Activated CD4-positive, alpha-beta T cell treated with anti-CD3 and anti-CD28 coated beads, Interleukin-2, amount 10 ng/mL, durations not matched to agents 24 days and 14 days (primary cell): ENCODE measurements around the gene OR52E5. TPM values are rescaled to one million over a fixed set of nuclear protein-coding genes. Genes with fewer than 3 reads are reported as not detected.

ENCODE experiments used
- total RNA-seq: library from RNA; stranded (reverse); gene quantifications from 2 replicates; pipeline ENCODE4 v1.2.3, GENCODE V29; 2022

OR52E5 gene
- total RNA-seq, 1 donor from 2014 or later = not detected

Other genes with a start within 250 kb of the OR52E5 start
- gene TRIM5, start 208.1 kb upstream of the OR52E5 start, total RNA-seq = 9.3 and 9.7 TPM in 2 replicates
- 104 and 107 TPM in 2 replicates for gene TRIM22, start 203.4 kb upstream of the OR52E5 start, total RNA-seq
- 0.16 TPM in 1 of 2 replicates, not detected in the other for gene OR56B1, start 156.8 kb upstream of the OR52E5 start, total RNA-seq
- gene OR52N4, start 139.0 kb upstream of the OR52E5 start, total RNA-seq = 0.38 TPM in 1 of 2 replicates, not detected in the other
- not detected in 2 replicates for gene OR52N5, start 109.9 kb upstream of the OR52E5 start, total RNA-seq
- gene OR52N1, start 101.9 kb upstream of the OR52E5 start, total RNA-seq = not detected in 2 replicates
- not detected in 2 replicates for gene OR52N2, start 84.3 kb upstream of the OR52E5 start, total RNA-seq
- gene OR52E6, start 51.3 kb upstream of the OR52E5 start, total RNA-seq = not detected in 2 replicates
- gene OR52E8, start 35.5 kb upstream of the OR52E5 start, total RNA-seq = not detected in 2 replicates
- gene OR52E4, start 12.6 kb upstream of the OR52E5 start, total RNA-seq = not detected in 2 replicates
- gene OR56A3, start 49.0 kb downstream of the OR52E5 start, total RNA-seq = not detected in 2 replicates
- gene OR56A5, start 75.3 kb downstream of the OR52E5 start, total RNA-seq = not detected in 2 replicates
- gene OR52L1, start 93.8 kb downstream of the OR52E5 start, total RNA-seq = not detected in 2 replicates
- 0.05 TPM in 1 of 2 replicates, not detected in the other for gene OR56A4, start 113.7 kb downstream of the OR52E5 start, total RNA-seq
- gene OR56A1, start 137.6 kb downstream of the OR52E5 start, total RNA-seq = not detected in 2 replicates
- not detected in 2 replicates for gene OR56B4, start 214.5 kb downstream of the OR52E5 start, total RNA-seq